ENCODE results near the gene FOXO6. TPM values are rescaled to one million over a fixed set of nuclear protein-coding genes. Genes with fewer than 3 reads are reported as not detected.
A peak's percentile ranks its signal among the peaks of the same experiment; 100 is the strongest.

FOXO6 gene
- total and polyA plus RNA-seq, 2 of the 13 experiments (the other 11 are each of a cell fraction or from before 2014, with no cell fraction given): 0.13 TPM; not detected in 1

GRCh38 chr1:41322835-41323234, 38.4 kb upstream of the FOXO6 start (continued):
- TF ChIP-seq ZBTB21 (CRISPR knock-in tag; IDR thresholded peaks at IDR 0.05) (no peak), KLF9 (CRISPR knock-in tag; IDR thresholded peaks at IDR 0.05; ENCODE audit: low read depth) (no peak), ZNF3 (CRISPR knock-in tag; IDR thresholded peaks at IDR 0.05) (no peak), ZNF687 (CRISPR knock-in tag; IDR thresholded peaks at IDR 0.05) (no peak; the same call in 1 of the 2 replicates), KDM2A (CRISPR knock-in tag; IDR thresholded peaks at IDR 0.05; ENCODE audit: borderline replicate concordance, low read depth) (peak; percentile 28; the same call in 1 of the 2 replicates), SYNCRIP (IDR thresholded peaks at IDR 0.05; ENCODE audit: insufficient read depth, low read depth, low read length) (no peak)

- Histone ChIP-seq H2AFZ (ENCODE audit: low read length) (no peak overlapping the region), H4K20me1 (ENCODE audit: insufficient read depth, low read length) (no peaks in the 10 kb centered on the region), H3K27ac (ENCODE audit: extremely low read length, insufficient read depth, low read length) (no peak overlapping the region), H3K9me3 (ENCODE audit: low read length) (no peaks in the 10 kb centered on the region), H3K9ac (ENCODE audit: insufficient read depth, low read depth, low read length) (no peak overlapping the region), H3K4me2 (ENCODE audit: low read depth, low read length) (no peak overlapping the region), H3K4me1 (ENCODE audit: insufficient read depth, low read length) (no peaks in the 10 kb centered on the region), H3K36me3 (replicated peaks in 1 of 2; ENCODE audit: control insufficient read depth in 1 of 2, insufficient read depth in 2 of 2, low read length in 2 of 2) (no peaks in the 10 kb centered on the region), H3K4me3 (replicated peaks in 1 of 3; ENCODE audit: insufficient read depth in 1 of 3, low read depth in 2 of 3, low read length in 3 of 3) (no peak overlapping the region), H3K27me3 (ENCODE audit: control insufficient read depth in 1 of 2, insufficient read depth in 2 of 2, low read length in 2 of 2) (peaks cover 0 to 4% of the 10 kb centered on the region in 2 experiments; a peak in 2 of 5 replicates), H3K79me2 (ENCODE audit: insufficient read depth, low read length) (no peaks in the 10 kb centered on the region)
- ATAC-seq: no peak; the same call in 2 of the 3 replicates
- ChIA-PET POLR2A (no interaction called here), CTCF (ENCODE audit: low intra/inter-chr PET ratio, low total read pairs) (interaction anchor here (1.6 to 2.7 kb wide), 3 partner anchors 93 to 109 kb away, joined by 6 to 24 read pairs (median 11); no protein-coding TSS in a partner anchor)
- no peak for TF ChIP-seq NFE2L1 (CRISPR knock-in tag; IDR thresholded peaks at IDR 0.05; ENCODE audit: borderline replicate concordance)
- TF ChIP-seq MNT (IDR thresholded peaks at IDR 0.05): peak; percentile 81
- DNase-seq (ENCODE audit: low spot score): no peak
- no TSS peak for BruUV-seq (replicated peaks)
- 50% methylated on average over 2 of the region's 5 CpGs for WGBS (ENCODE audit: low lambda C conversion rate)
- FAIRE-seq: no peak
- in situ Hi-C loops (cut with HindIII; ENCODE audit: extremely low pct_ligation_motif_present, low pct_unique_long_range_greater_than_20kb) (loop anchor here (5.0 kb wide), 1 partner anchor 109 kb away; no protein-coding TSS in a partner anchor), intact Hi-C loops (cut with micrococcal nuclease; ENCODE audit: unreplicated experiment) (loop anchor here (1.0 to 2.0 kb wide), 2 partner anchors 94 to 110 kb away; no protein-coding TSS in a partner anchor)
Measured at GRCh38 chr1:41323243-41323642, 38.0 kb upstream of the FOXO6 start.

Measured in HepG2 (cell line).